Fibroblast of lung (primary cell): Measurements from ENCODE around the gene GIMAP1. TPM values are rescaled to one million over a fixed set of nuclear protein-coding genes. Genes with fewer than 3 reads are reported as not detected.

ENCODE experiments used
- DNase-seq, 2 donors: peaks; one replicate each; pipeline versions ENCODE4 v3.0.0 to v3.0.0-alpha.2; 2010; ENCODE audit warnings: low read depth in 2 of 2
- H2AFZ ChIP-seq: 2 replicates; pipeline ENCODE4 v1.5.1; 2012; ENCODE audit warnings: low read length, control low read depth, inconsistent platforms
- H3K27ac ChIP-seq: 2 replicates; pipeline ENCODE4 v1.5.1; 2011; ENCODE audit warnings: low read length, control low read depth; ENCODE audit not compliant: insufficient read depth
- H3K27me3 ChIP-seq: 2 replicates; pipeline ENCODE4 v1.5.1; 2011; ENCODE audit warnings: mild to moderate bottlenecking, low read length; ENCODE audit not compliant: control insufficient read depth, insufficient read depth
- H3K36me3 ChIP-seq: 2 replicates; pipeline ENCODE4 v1.5.1; 2011; ENCODE audit warnings: low read length; ENCODE audit not compliant: control insufficient read depth, insufficient read depth
- H3K4me1 ChIP-seq: 2 replicates; pipeline ENCODE4 v1.5.1; 2011; ENCODE audit warnings: low read length; ENCODE audit not compliant: control insufficient read depth, insufficient read depth; ENCODE audit errors: extremely low read depth
- H3K4me2 ChIP-seq: 2 replicates; pipeline ENCODE4 v1.5.1; 2011; ENCODE audit warnings: low read length, control low read depth; ENCODE audit not compliant: insufficient read depth; ENCODE audit errors: extremely low read depth
- H3K4me3 ChIP-seq, 4 experiments: fragments of 200-600 bp in 1 of 4; sonication (generic) in 1 of 4; replicated peaks in 1 of 4; 2 replicates each; pipeline ENCODE4 v1.5.1; 2011 to 2016; ENCODE audit warnings: low read length in 4 of 4, low read depth in 3 of 4, mild to moderate bottlenecking in 3 of 4, control low read depth in 2 of 4, inconsistent platforms in 1 of 4, mixed read lengths in 1 of 4; ENCODE audit not compliant: insufficient read depth in 1 of 4; ENCODE audit errors: control extremely low read depth in 1 of 4
- H3K79me2 ChIP-seq: 2 replicates; pipeline ENCODE4 v1.5.1; 2012; ENCODE audit warnings: mild to moderate bottlenecking, low read length, inconsistent platforms; ENCODE audit not compliant: control insufficient read depth, insufficient read depth
- H3K9ac ChIP-seq: 2 replicates; pipeline ENCODE4 v1.5.1; 2011; ENCODE audit warnings: mild to moderate bottlenecking, low read length, control low read depth; ENCODE audit not compliant: insufficient read depth
- H3K9me3 ChIP-seq: 2 replicates; pipeline ENCODE4 v1.5.1; 2012; ENCODE audit warnings: low read depth, low read length; ENCODE audit not compliant: control insufficient read depth, insufficient read depth
- H4K20me1 ChIP-seq: 2 replicates; pipeline ENCODE4 v1.5.1; 2011; ENCODE audit warnings: low read length; ENCODE audit not compliant: control insufficient read depth, insufficient read depth; ENCODE audit errors: extremely low read depth
- CTCF ChIP-seq, 2 donors: IDR thresholded peaks in 1 of 2; conservative IDR thresholded peaks in 1 of 2; 1 replicate in 1 of 2; 2 replicates in 1 of 2; pipeline ENCODE4 v1.5.1; 2011 to 2012; ENCODE audit warnings: low read length in 2 of 2, control low read depth in 1 of 2, inconsistent platforms in 1 of 2, low read depth in 1 of 2, mild to moderate bottlenecking in 1 of 2
- EZH2 ChIP-seq: IDR thresholded peaks from 2 replicates; pipeline ENCODE4 v1.5.1; 2012; ENCODE audit warnings: low read length, control low read depth, mild to moderate bottlenecking; ENCODE audit errors: missing control alignments
- polyA plus RNA-seq, 2 donors: library from polyadenylated mRNA; depleted of rRNA in 1 of 2; stranded (reverse) in 1 of 2; unstranded in 1 of 2; fragments of >200 nt; gene quantifications; 2 replicates each; pipeline ENCODE4 v1.2.1, GENCODE V29; 2011 to 2012; ENCODE audit warnings: missing spikeins in 1 of 2
- total RNA-seq: library from RNA; depleted of rRNA; stranded (reverse); fragments of >200 nt; gene quantifications from 2 replicates; pipeline ENCODE4 v1.2.1, GENCODE V29; 2014

Gene GIMAP1
- total and polyA plus RNA-seq, 2 donors (not counting 1 experiment from before 2014, with no cell fraction given), result under 0.01 to 0.01 TPM

- Histone ChIP-seq H3K9me3 (no peaks in the 10 kb centered on the region), H3K27ac (no peak overlapping the region), H3K4me2 (no peak overlapping the region), H3K4me3 (no peak overlapping the region), H3K36me3 (no peaks in the 10 kb centered on the region), H4K20me1 (no peaks in the 10 kb centered on the region), H3K27me3 (no peaks in the 10 kb centered on the region), H3K4me1 (no peaks in the 10 kb centered on the region), H3K9ac (no peak overlapping the region), H2AFZ (no peak overlapping the region), H3K79me2 (no peaks in the 10 kb centered on the region)
- TF ChIP-seq EZH2 (no peak), CTCF (conservative IDR thresholded peaks at IDR 0.05 in 1 of 2, IDR thresholded peaks at IDR 0.05 in 1 of 2; ENCODE audit: low read depth in 1 of 2, low read length in 2 of 2) (no peak)
- DNase-seq, result no peak
Observed at GRCh38 chr7:150695654-150696053, 20.8 kb upstream of the GIMAP1 start.

- Histone ChIP-seq H3K9me3 (no peaks in the 10 kb centered on the region), H3K4me1 (no peaks in the 10 kb centered on the region), H4K20me1 (no peaks in the 10 kb centered on the region), H2AFZ (no peak overlapping the region), H3K36me3 (no peaks in the 10 kb centered on the region), H3K27me3 (no peaks in the 10 kb centered on the region), H3K4me2 (no peak overlapping the region), H3K27ac (no peak overlapping the region), H3K9ac (no peak overlapping the region), H3K4me3 (no peak overlapping the region), H3K79me2 (no peaks in the 10 kb centered on the region)
- no peak for TF ChIP-seq EZH2
- TF ChIP-seq CTCF (conservative IDR thresholded peaks at IDR 0.05 in 1 of 2, IDR thresholded peaks at IDR 0.05 in 1 of 2; ENCODE audit: low read depth in 1 of 2, low read length in 2 of 2), result no peak
- DNase-seq, result no peak
Observed at GRCh38 chr7:150703209-150703608, 13.2 kb upstream of the GIMAP1 start.

- DNase-seq, result no peak
- H3K27me3 ChIP-seq, result no peaks in the 10 kb centered on the region
Observed at GRCh38 chr7:150715293-150715692, 1.1 kb upstream of the GIMAP1 start.

More at GRCh38 chr7:150715293-150715692, 1.1 kb upstream of the GIMAP1 start:
- H3K9me3 ChIP-seq, result no peaks in the 10 kb centered on the region
- H3K4me2 ChIP-seq, result no peak overlapping the region
- no peaks in the 10 kb centered on the region for H3K79me2 ChIP-seq
- H3K36me3 ChIP-seq, result no peaks in the 10 kb centered on the region
- H2AFZ ChIP-seq, result no peak overlapping the region
- TF ChIP-seq CTCF (conservative IDR thresholded peaks at IDR 0.05 in 1 of 2, IDR thresholded peaks at IDR 0.05 in 1 of 2; ENCODE audit: low read depth in 1 of 2, low read length in 2 of 2) (no peak), EZH2 (no peak)
- H3K4me1 ChIP-seq, result no peaks in the 10 kb centered on the region
- H3K9ac ChIP-seq, result no peak overlapping the region
- H3K27ac ChIP-seq, result no peak overlapping the region
- H4K20me1 ChIP-seq, result no peaks in the 10 kb centered on the region
- H3K4me3 ChIP-seq, result no peak overlapping the region
